ENCODE data around the gene NDFIP1. TPM values are rescaled to one million over a fixed set of nuclear protein-coding genes. Genes with fewer than 3 reads are reported as not detected.

NDFIP1 gene
- total RNA-seq, 1 experiment from 2014 or later, result 27.6 TPM

DNA sequence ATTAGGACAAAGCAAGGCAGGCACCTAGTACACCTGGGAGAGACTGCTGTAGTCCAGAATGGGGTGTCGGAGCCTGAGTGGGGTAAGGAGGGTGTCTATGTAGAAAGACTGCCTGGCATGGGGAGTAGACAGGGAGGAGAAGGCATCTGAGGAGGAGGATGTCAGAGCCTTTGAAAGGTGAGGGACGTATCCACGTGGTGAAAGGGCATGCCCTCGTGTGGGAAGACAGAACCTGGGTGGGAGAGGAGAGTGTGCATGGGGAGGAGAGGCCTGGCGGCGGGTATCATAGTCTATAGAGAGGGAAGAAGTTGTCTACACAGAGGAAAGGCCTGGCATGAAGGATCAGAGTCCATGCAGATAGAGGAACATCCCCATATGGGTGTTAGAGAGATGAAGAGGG is 91.8 kb downstream of the NDFIP1 start:
- Mint-ChIP-seq H3K27ac (no peak overlapping the region), H3K27me3 (ENCODE audit: low read depth) (no peaks in the 10 kb centered on the region; the same call in 1 of the 2 replicates), H3K4me1 (peaks cover 29% of the 10 kb centered on the region), H3K4me3 (no peak overlapping the region), H3K9me3 (no peaks in the 10 kb centered on the region), H3K36me3 (no peaks in the 10 kb centered on the region)
- DNase-seq (ENCODE audit: low spot score) (no peak), ATAC-seq (no peak)
- POLR2A ChIA-PET, result no interaction called here
- TF ChIP-seq ZNF138 (CRISPR knock-in tag; conservative IDR thresholded peaks at IDR 0.05) (no peak), FOXK1 (CRISPR knock-in tag; IDR thresholded peaks at IDR 0.05) (no peak), TEAD1 (CRISPR knock-in tag; IDR thresholded peaks at IDR 0.05) (no peak), RELA (CRISPR knock-in tag; IDR thresholded peaks at IDR 0.05; ENCODE audit: borderline replicate concordance) (no peak), MXD4 (CRISPR knock-in tag; IDR thresholded peaks at IDR 0.05; ENCODE audit: borderline replicate concordance) (no peak), ZNF219 (CRISPR knock-in tag; IDR thresholded peaks at IDR 0.05; ENCODE audit: borderline replicate concordance) (no peak), NFE2L1 (CRISPR knock-in tag; IDR thresholded peaks at IDR 0.05) (no peak), ZNF396 (CRISPR knock-in tag; IDR thresholded peaks at IDR 0.05; ENCODE audit: borderline replicate concordance) (no peak)
- TF ChIP-seq, protein P1, sequence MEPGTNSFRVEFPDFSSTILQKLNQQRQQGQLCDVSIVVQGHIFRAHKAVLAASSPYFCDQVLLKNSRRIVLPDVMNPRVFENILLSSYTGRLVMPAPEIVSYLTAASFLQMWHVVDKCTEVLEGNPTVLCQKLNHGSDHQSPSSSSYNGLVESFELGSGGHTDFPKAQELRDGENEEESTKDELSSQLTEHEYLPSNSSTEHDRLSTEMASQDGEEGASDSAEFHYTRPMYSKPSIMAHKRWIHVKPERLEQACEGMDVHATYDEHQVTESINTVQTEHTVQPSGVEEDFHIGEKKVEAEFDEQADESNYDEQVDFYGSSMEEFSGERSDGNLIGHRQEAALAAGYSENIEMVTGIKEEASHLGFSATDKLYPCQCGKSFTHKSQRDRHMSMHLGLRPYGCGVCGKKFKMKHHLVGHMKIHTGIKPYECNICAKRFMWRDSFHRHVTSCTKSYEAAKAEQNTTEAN (CRISPR knock-in tag; IDR thresholded peaks at IDR 0.05), result no peak
- CTCF ChIA-PET, result no interaction called here

DNA sequence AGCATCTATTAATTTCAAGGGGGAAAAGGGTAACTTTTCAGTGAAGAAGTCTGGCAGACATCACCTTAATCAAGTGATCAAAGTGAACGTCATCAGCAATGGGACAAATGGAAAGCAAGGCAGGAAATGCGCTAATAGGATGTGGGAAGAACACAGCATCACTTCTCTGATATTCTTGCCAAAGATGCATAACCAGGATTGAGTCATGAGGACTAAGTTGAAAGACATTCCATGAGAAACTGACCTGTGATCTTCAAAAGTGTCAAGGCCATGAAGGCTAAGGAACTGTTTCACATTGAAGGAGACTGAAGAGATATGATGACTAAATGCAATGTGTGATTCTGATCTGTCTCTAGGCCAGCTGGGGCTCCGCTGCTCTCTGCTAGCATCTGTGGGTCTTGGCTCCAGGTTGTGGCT is 92.9 kb downstream of the NDFIP1 start:
- Mint-ChIP-seq H3K4me1 (peaks cover 29% of the 10 kb centered on the region), H3K27ac (no peak overlapping the region), H3K36me3 (no peaks in the 10 kb centered on the region), H3K4me3 (no peak overlapping the region), H3K27me3 (ENCODE audit: low read depth) (no peaks in the 10 kb centered on the region; the same call in 1 of the 2 replicates), H3K9me3 (no peaks in the 10 kb centered on the region)
- TF ChIP-seq TP53 (CRISPR knock-in tag; IDR thresholded peaks at IDR 0.05) (no peak), ZNF219 (CRISPR knock-in tag; IDR thresholded peaks at IDR 0.05; ENCODE audit: borderline replicate concordance) (no peak), SMAD3 (CRISPR knock-in tag; IDR thresholded peaks at IDR 0.05; ENCODE audit: borderline replicate concordance) (no peak), ZNF317 (CRISPR knock-in tag; IDR thresholded peaks at IDR 0.05; ENCODE audit: borderline replicate concordance, low read depth) (no peak), TCF7 (CRISPR knock-in tag; IDR thresholded peaks at IDR 0.05; ENCODE audit: low read depth) (no peak), SMAD4 (CRISPR knock-in tag; IDR thresholded peaks at IDR 0.05) (no peak), MLX (CRISPR knock-in tag; IDR thresholded peaks at IDR 0.05) (no peak), CREM (CRISPR knock-in tag; IDR thresholded peaks at IDR 0.05) (no peak), FOXP1 (CRISPR knock-in tag; IDR thresholded peaks at IDR 0.05; ENCODE audit: borderline replicate concordance) (no peak)
- TF ChIP-seq, protein P2, sequence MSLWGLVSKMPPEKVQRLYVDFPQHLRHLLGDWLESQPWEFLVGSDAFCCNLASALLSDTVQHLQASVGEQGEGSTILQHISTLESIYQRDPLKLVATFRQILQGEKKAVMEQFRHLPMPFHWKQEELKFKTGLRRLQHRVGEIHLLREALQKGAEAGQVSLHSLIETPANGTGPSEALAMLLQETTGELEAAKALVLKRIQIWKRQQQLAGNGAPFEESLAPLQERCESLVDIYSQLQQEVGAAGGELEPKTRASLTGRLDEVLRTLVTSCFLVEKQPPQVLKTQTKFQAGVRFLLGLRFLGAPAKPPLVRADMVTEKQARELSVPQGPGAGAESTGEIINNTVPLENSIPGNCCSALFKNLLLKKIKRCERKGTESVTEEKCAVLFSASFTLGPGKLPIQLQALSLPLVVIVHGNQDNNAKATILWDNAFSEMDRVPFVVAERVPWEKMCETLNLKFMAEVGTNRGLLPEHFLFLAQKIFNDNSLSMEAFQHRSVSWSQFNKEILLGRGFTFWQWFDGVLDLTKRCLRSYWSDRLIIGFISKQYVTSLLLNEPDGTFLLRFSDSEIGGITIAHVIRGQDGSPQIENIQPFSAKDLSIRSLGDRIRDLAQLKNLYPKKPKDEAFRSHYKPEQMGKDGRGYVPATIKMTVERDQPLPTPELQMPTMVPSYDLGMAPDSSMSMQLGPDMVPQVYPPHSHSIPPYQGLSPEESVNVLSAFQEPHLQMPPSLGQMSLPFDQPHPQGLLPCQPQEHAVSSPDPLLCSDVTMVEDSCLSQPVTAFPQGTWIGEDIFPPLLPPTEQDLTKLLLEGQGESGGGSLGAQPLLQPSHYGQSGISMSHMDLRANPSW (CRISPR knock-in tag; conservative IDR thresholded peaks at IDR 0.05; ENCODE audit: low read depth), result no peak
- CTCF ChIA-PET, result no interaction called here
- ATAC-seq, result no peak
- POLR2A ChIA-PET, result no interaction called here
- DNase-seq (ENCODE audit: low spot score), result no peak

DNA sequence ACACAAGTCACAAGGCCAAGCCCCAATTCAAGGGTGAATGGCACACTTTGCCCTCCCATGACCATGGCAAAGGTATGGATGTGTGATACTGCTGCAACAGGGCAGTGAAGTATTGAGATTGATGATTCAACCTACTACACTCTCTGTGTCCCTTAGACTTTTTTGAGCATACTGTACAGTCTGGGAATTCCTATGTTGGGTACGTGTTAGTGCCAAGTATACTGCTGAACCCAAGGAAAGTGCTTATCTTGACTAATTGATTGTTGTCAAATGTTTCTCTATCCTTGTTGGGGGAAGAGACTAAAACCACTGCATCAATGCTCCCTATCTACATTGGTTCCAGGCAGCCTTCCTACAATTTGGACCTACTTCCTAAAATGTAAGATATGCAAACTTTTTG is 93.7 kb downstream of the NDFIP1 start:
- no peaks in the 10 kb centered on the region for H3K9me3 Mint-ChIP-seq
- no peak for DNase-seq (ENCODE audit: low spot score)
- TF ChIP-seq SP1 (CRISPR knock-in tag; conservative IDR thresholded peaks at IDR 0.05), result no peak
- TF ChIP-seq, protein P3, sequence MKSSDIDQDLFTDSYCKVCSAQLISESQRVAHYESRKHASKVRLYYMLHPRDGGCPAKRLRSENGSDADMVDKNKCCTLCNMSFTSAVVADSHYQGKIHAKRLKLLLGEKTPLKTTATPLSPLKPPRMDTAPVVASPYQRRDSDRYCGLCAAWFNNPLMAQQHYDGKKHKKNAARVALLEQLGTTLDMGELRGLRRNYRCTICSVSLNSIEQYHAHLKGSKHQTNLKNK (CRISPR knock-in tag; IDR thresholded peaks at IDR 0.05), result no peak
- no peak for TF ChIP-seq TP53 (CRISPR knock-in tag; IDR thresholded peaks at IDR 0.05)
- TF ChIP-seq HMGA2 (CRISPR knock-in tag; IDR thresholded peaks at IDR 0.05), result no peak
- TF ChIP-seq NR3C1 (CRISPR knock-in tag; conservative IDR thresholded peaks at IDR 0.05; ENCODE audit: low read depth), result no peak
- no peak for TF ChIP-seq IRF2 (CRISPR knock-in tag; IDR thresholded peaks at IDR 0.05; ENCODE audit: borderline replicate concordance, low read depth)
- no peak for TF ChIP-seq AFF4 (CRISPR knock-in tag; IDR thresholded peaks at IDR 0.05; ENCODE audit: borderline replicate concordance)
- TF ChIP-seq GRHL2 (CRISPR knock-in tag; IDR thresholded peaks at IDR 0.05; ENCODE audit: insufficient replicate concordance, severe bottlenecking), result no peak
- TF ChIP-seq FOXP1 (CRISPR knock-in tag; IDR thresholded peaks at IDR 0.05; ENCODE audit: borderline replicate concordance), result no peak

More for the DNA sequence above, 93.7 kb downstream of the NDFIP1 start:
- H3K4me1 Mint-ChIP-seq, result peaks cover 22% of the 10 kb centered on the region
- H3K27me3 Mint-ChIP-seq (ENCODE audit: low read depth), result no peaks in the 10 kb centered on the region; the same call in 1 of the 2 replicates
- ChIA-PET POLR2A (no interaction called here), CTCF (no interaction called here)
- H3K36me3 Mint-ChIP-seq, result no peaks in the 10 kb centered on the region
- no peak overlapping the region for H3K4me3 Mint-ChIP-seq
- no peak overlapping the region for H3K27ac Mint-ChIP-seq
- no peak for ATAC-seq
